Activated T-cell treated with anti-CD3 and anti-CD28 coated beads, Interleukin-2, amount 50 U/mL, for 72 hours (primary cell): ENCODE measurements around the gene PKNOX2. TPM values are rescaled to one million over a fixed set of nuclear protein-coding genes. Genes with fewer than 3 reads are reported as not detected.

ENCODE experiments used
- ATAC-seq, 2 donors: fragments of 150-1000 bp; cut with Tn5 transposase; replicated peaks in 1 of 2; 2 replicates each; pipeline ENCODE4 v1.10.0; 2021; ENCODE audit warnings: moderate library complexity in 2 of 2, mild to moderate bottlenecking in 1 of 2
- DNase-seq, 2 donors: peaks; one replicate each; pipeline ENCODE4 v3.0.0; 2021 to 2022; ENCODE audit warnings: mixed read lengths in 1 of 2
- H3K27ac Mint-ChIP-seq: one replicate; pipeline ENCODE4 v1.8.0; 2022; ENCODE audit warnings: mild to moderate bottlenecking, moderate library complexity, mixed read lengths
- H3K27me3 Mint-ChIP-seq: one replicate; pipeline ENCODE4 v1.8.0; 2022; ENCODE audit warnings: low read depth, mixed read lengths
- H3K36me3 Mint-ChIP-seq, 2 donors: one replicate each; pipeline ENCODE4 v1.8.0; 2022; ENCODE audit warnings: mixed read lengths in 2 of 2, mild to moderate bottlenecking in 1 of 2; ENCODE audit not compliant: insufficient read depth in 2 of 2
- H3K4me1 Mint-ChIP-seq: one replicate; pipeline ENCODE4 v1.8.0; 2022; ENCODE audit warnings: low read depth, mixed read lengths
- H3K4me3 Mint-ChIP-seq, 2 donors: one replicate each; pipeline ENCODE4 v1.8.0; 2022; ENCODE audit warnings: mild to moderate bottlenecking in 2 of 2, mixed read lengths in 2 of 2, moderate library complexity in 2 of 2
- H3K9me3 Mint-ChIP-seq, 2 donors: one replicate each; pipeline ENCODE4 v1.8.0; 2022; ENCODE audit warnings: mixed read lengths in 2 of 2
- total RNA-seq, 2 donors: library from RNA; stranded (reverse); gene quantifications; one replicate each; pipeline ENCODE4 v1.2.3, GENCODE V29; 2022

Gene PKNOX2
- total RNA-seq, 2 donors from 2014 or later: not detected

DNA sequence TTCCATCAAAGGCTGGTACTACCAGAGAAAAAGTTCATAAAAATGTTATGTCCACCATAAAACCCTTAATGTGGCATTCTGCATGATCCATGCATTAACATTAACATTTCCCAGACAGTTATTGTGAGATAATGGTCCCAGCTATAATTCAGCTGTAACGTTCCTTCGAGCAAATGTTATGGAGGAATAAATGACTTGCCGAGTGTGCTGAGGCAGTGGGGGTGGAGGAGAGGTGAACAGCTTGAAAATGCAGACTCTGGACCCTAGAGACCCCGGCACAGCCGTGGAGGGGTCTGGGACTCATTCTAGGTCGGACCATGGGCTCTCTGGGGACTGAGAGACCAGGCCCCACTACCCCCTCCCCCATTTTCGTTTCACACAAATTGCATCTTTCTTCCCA lies 141.9 kb downstream of the PKNOX2 start:
- Mint-ChIP-seq H3K27me3 (peaks cover 16% of the 10 kb centered on the region), H3K36me3 (no peaks in the 10 kb centered on the region), H3K4me1 (no peaks in the 10 kb centered on the region), H3K9me3 (peaks cover 0 to 2% of the 10 kb centered on the region in 2 donors), H3K27ac (no peak overlapping the region), H3K4me3 (no peak overlapping the region)
- ATAC-seq (no peak), DNase-seq (no peak)

DNA sequence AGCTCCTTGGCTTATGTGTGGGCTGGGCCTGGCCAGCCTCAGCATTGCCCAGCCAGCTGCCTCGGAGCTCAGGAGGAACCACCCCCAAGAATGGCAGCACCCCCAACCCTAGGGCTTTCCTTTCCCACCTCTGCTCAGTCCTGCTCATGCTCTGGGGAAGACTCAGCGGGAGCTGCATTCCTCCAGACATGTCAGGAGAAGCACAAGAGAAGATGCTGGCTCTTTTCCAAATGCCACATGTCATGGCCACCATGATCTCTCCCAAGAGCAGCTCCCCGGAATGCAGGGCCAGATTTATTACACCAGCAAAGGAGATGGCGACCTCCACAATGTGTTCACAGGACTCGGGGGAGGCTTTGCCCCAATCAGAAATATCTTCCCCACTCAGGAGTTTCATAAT lies 143.7 kb downstream of the PKNOX2 start:
- DNase-seq: no peak
- H3K4me1 Mint-ChIP-seq: no peaks in the 10 kb centered on the region
- H3K4me3 Mint-ChIP-seq: no peak overlapping the region
- peaks cover 0 to 2% of the 10 kb centered on the region in 2 donors for H3K9me3 Mint-ChIP-seq
- no peak for ATAC-seq
- H3K27me3 Mint-ChIP-seq: peaks cover 28% of the 10 kb centered on the region
- H3K36me3 Mint-ChIP-seq: no peaks in the 10 kb centered on the region
- H3K27ac Mint-ChIP-seq: no peak overlapping the region

DNA sequence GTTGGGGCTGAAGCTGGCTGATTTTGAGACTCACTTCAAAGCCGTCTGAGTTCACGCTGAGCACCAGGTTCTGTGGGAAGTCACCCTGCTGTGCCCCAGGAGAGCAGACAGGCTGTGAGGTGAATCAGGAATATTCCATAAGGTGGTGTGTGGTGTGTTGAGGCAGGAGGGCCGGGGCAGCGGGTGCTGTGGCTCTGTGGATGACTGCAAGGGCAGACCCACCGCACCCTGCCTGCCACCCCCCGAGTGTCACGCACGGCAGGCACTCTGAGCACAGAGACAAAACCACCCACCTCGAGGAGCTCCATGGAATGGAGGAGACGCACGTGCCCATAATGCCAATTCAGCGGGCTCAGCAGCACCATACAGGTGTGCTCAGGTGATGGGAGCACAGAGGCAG lies 147.8 kb downstream of the PKNOX2 start:
- Mint-ChIP-seq H3K36me3 (no peaks in the 10 kb centered on the region), H3K4me1 (no peaks in the 10 kb centered on the region), H3K27ac (no peak overlapping the region), H3K9me3 (no peaks in the 10 kb centered on the region), H3K27me3 (peaks cover 31% of the 10 kb centered on the region), H3K4me3 (no peak overlapping the region)
- no peak for DNase-seq
- ATAC-seq: no peak

DNA sequence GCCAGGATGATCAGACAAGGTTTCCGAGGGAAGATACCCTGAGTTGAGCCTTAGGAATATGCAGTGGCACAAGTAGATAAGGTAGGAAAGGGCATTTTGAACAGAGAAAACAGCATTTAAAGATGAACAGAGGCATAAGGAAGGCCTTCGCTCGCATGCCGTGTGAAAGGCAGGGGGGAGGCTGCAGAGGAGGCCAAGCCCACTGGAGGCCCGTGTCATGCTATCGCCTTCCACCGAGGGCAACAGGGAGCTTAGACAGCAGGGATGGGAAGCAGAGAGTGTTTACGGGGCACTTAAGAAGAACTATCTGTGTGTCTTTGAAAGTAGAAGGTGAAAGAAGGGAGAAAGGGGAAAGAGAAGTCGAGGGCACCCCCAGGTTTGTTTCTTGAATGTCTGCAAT lies 148.3 kb downstream of the PKNOX2 start:
- Mint-ChIP-seq H3K27me3 (peaks cover 32% of the 10 kb centered on the region), H3K36me3 (no peaks in the 10 kb centered on the region), H3K27ac (no peak overlapping the region), H3K4me1 (no peaks in the 10 kb centered on the region), H3K4me3 (no peak overlapping the region), H3K9me3 (no peaks in the 10 kb centered on the region)
- DNase-seq (no peak), ATAC-seq (no peak)

DNA sequence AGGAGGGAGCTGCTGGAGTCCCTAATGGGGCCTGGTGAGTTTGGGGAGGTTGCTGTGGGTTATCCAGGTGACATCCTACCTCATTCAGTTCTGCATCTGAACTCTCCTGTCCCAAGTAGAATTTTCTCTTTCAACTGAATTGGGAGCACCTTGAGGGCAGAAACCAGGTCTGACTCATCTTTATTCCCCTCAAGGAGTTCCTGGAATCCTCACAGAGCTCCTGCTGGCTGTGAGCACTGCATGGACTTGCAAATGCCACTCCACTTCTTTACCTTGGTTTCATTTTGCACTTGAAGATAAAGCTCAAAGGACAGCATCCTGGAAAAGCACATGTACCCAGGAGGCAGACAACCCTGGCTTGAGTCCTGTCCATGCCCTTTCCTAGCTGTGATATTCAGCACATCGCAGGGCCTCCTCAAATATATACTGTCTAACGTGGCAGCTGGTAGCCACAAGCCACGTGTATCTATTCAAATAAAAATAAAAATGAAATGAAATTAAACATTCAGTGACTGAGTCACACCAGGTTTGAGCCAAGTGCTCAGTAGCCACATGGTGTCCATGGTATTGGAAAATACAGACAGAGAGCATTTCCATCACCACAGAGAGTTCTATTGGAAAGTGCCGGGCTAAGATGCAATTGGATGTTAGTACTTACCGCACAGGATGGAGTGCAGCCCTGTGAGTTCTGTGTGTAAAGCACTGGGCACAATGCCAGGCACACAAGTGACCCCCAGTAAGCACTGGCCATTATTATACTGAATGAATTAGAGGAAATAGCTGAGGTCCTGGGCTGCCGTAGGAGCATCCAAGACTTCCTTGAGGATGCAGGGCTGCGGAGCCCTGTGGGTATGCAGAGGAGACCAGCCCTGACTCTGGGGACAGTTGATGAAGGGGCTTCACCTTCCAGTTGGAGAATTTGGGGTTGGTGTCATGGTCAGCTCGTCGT lies 149.0 kb downstream of the PKNOX2 start:
- DNase-seq: no peak
- Mint-ChIP-seq H3K27ac (no peak overlapping the region), H3K4me3 (no peak overlapping the region), H3K4me1 (no peaks in the 10 kb centered on the region), H3K9me3 (no peaks in the 10 kb centered on the region), H3K27me3 (peaks cover 31% of the 10 kb centered on the region), H3K36me3 (no peaks in the 10 kb centered on the region)
- no peak for ATAC-seq

DNA sequence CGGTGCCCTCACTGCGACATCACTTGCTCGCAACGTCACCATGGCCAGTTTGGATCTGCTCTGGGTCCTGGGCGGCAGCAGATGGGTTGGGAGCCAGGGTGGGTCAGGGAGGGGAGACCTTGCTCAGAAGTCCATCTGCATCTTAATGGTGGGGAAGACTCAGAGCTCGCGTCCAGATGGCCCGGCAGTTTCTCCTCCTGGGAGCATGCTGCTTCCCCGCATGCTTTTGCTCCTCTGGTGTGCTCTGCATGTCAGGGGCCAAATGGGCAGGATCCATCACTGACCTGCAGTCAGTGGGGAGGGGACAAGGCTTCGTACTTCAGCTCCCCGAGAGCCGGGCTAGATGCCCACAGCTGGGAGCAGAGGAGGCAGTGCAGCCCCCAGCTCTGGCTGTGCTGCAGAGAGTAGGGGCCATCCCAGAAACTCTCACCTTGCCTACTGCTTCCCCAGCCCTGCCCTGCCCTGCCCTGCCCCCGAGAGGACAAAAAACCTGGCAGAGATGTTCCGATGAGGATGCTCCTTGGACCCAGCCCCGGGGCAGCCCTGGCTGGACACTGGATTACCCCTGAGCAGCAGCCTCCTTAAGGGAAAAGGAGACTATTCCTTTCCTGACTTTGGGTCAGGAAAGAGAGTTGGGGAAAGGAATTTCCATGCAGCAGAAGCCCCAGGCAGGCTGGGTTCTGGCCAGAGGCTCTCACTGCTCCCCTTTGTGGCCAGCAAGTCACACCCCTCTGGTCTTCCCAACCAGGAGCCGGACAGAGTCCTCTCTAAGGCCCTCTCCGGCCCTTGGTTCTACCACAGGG lies 149.9 kb downstream of the PKNOX2 start:
- no peaks in the 10 kb centered on the region for H3K36me3 Mint-ChIP-seq
- H3K4me1 Mint-ChIP-seq: no peaks in the 10 kb centered on the region
- no peak overlapping the region for H3K27ac Mint-ChIP-seq
- ATAC-seq (no peak), DNase-seq (no peak)
- peaks cover 22% of the 10 kb centered on the region for H3K27me3 Mint-ChIP-seq
- no peaks in the 10 kb centered on the region for H3K9me3 Mint-ChIP-seq
- H3K4me3 Mint-ChIP-seq: no peak overlapping the region

DNA sequence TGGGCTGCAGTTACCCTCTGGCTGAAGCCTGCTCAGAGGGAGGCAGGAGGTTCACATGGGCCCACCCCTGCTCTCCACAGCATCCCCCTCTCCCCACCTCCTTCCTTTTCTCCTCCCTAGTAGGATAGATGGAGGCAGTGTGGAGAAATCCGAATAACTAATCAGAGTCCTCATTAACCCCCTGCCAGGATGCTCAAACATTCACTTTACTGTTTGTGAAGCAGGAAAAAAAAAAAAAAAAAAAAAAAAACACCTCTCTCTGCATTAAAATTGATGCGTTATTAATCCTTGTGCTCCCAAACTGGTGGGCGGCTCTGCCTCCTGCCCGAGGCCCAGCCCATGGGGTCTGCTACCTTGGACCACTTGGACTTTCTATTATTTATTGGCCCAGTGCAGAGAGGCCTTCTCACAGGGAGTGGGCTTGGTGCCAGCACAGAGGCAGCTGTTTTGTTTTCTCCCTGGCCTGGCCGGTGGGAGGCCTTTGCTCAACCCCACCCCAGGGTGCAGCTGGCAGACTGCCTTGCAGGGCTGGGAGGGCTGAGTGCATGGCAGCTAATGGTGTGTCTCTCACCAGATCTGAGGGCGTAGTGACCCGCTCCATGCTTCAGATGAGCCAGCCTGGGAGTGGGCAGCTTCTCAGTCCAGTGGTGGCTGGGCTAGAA lies 150.7 kb downstream of the PKNOX2 start:
- H3K36me3 Mint-ChIP-seq: no peaks in the 10 kb centered on the region
- no peaks in the 10 kb centered on the region for H3K4me1 Mint-ChIP-seq
- ATAC-seq (no peak), DNase-seq (no peak)
- no peaks in the 10 kb centered on the region for H3K9me3 Mint-ChIP-seq
- peaks cover 27% of the 10 kb centered on the region for H3K27me3 Mint-ChIP-seq
- H3K27ac Mint-ChIP-seq: no peak overlapping the region
- no peak overlapping the region for H3K4me3 Mint-ChIP-seq

DNA sequence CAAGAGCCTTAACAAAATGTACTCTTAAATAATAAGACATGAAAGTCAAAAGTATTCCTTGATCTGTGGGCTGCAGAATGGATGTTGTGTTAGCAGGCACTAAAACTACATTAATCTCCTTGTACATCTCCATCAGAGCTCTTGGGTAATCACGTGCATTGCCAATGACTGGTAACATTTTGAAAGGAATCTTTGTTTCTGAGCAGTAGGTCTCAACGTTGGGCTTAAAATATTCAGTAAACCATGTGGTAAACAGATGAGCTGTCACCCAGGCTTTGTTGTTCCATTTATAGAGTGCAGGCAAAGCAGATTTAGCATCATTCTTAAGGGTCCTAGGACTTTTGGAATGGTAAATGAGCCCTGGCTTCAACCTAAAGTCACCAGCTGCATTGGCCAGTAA lies 152.9 kb downstream of the PKNOX2 start:
- H3K27ac Mint-ChIP-seq: no peak overlapping the region
- peaks cover 20% of the 10 kb centered on the region for H3K27me3 Mint-ChIP-seq
- H3K4me3 Mint-ChIP-seq: no peak overlapping the region
- no peak for DNase-seq
- H3K4me1 Mint-ChIP-seq: no peaks in the 10 kb centered on the region
- ATAC-seq: no peak
- H3K9me3 Mint-ChIP-seq: no peaks in the 10 kb centered on the region
- no peaks in the 10 kb centered on the region for H3K36me3 Mint-ChIP-seq

DNA sequence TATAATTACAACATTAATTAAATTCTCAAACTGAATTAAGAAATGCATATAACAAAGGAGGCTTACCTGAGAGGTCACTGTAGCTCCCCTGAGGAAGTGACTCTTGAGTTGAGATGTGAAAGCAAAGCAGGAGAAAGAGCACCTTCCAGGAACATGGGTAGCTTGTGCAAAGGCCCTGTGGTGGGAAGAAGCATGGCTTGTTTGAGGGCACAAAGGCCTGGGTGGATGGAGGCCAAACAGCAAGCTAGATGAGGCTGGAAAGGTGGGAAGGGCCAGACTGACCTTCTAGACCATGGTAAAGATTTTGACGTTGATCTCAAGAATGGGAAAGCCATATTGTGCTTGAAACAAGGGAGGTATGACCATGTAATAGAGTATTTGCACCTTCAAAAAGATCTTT lies 155.1 kb downstream of the PKNOX2 start:
- no peak for ATAC-seq
- Mint-ChIP-seq H3K4me1 (no peaks in the 10 kb centered on the region), H3K36me3 (no peaks in the 10 kb centered on the region), H3K4me3 (no peak overlapping the region), H3K27me3 (peaks cover 16% of the 10 kb centered on the region), H3K27ac (no peak overlapping the region), H3K9me3 (no peaks in the 10 kb centered on the region)
- DNase-seq: no peak

DNA sequence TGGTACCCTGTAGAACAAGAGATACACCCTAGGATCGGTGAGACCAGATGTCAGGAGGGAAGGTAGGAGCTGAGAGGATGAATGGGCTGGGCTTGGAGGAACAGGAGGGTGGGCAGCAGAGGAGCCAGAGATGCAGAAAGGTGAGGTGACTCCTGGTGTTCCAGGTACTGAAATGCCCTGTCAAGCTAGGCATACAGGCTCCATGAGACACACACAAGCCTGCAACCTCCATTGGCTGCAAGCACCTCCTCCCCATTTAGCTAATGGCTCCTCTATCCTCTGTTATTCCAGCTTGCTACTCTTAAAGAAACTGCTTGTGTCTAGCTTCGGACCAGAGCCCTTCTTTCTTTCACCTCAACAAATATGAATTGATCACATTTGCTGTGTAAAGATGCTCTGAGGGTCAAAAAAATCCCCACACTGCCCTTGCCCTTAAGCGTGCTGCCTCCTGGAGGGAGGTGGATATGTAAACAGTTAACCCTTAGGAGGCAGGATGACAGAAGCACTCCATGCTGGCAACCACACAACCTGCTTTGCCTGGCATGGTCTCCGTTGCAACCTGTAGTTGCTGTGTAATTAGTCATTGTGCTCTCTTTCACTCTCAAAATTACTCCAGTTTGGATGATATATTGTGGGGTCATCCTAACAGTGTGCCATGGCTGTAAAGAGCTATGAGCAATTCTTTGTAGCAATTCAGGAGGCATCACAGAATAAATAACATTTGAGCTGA lies 156.0 kb downstream of the PKNOX2 start:
- Mint-ChIP-seq H3K27me3 (peaks cover 16% of the 10 kb centered on the region), H3K27ac (no peak overlapping the region), H3K36me3 (no peaks in the 10 kb centered on the region), H3K4me3 (no peak overlapping the region), H3K9me3 (no peaks in the 10 kb centered on the region), H3K4me1 (no peaks in the 10 kb centered on the region)
- ATAC-seq (peak; percentile 54 to 80), DNase-seq (peak in 1 of 2 donors; percentile 3)

DNA sequence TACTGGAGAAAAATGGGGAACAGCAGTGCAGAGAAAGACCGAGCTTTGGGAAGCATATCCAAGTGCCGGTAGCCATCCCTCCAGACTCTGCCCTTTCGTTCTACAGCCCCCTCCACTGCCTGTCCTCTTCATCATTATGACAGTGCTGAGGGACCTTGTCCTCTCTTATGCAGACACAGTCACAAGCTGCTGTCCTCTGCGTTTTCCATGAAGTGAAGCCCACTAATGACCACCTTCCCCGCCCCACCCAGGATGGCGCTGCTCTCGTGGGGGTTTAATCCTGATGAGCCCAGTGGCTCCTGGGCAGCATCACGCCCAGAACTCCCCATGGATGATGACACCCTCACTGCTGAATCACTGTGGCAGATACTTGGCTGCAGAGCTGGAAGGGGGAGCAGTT lies 157.7 kb downstream of the PKNOX2 start:
- DNase-seq (no peak), ATAC-seq (no peak)
- H3K9me3 Mint-ChIP-seq: no peaks in the 10 kb centered on the region
- no peaks in the 10 kb centered on the region for H3K4me1 Mint-ChIP-seq
- no peak overlapping the region for H3K4me3 Mint-ChIP-seq
- no peaks in the 10 kb centered on the region for H3K36me3 Mint-ChIP-seq
- no peak overlapping the region for H3K27ac Mint-ChIP-seq
- H3K27me3 Mint-ChIP-seq: peaks cover 22% of the 10 kb centered on the region

DNA sequence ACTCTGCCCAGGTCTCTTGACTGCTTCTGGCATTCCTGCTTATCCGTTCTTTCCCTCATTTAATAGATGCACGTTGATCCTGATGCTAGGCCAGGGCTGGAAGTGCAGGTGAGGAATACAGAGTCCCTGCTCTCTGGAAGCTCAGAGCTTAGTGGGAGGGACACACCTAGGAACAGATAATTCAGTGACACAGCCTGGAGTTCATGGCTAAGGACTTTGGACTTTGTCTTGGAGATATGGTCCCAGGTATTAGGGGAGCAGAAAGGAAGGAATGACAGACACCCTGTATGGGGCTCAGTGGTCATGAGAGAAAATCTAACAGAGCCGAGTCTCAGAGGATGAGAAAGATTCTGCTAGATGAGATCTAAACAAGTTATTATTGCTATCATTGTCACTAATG lies 160.6 kb downstream of the PKNOX2 start:
- Mint-ChIP-seq H3K27ac (no peak overlapping the region), H3K27me3 (peaks cover 26% of the 10 kb centered on the region), H3K4me3 (no peak overlapping the region), H3K9me3 (no peaks in the 10 kb centered on the region), H3K4me1 (no peaks in the 10 kb centered on the region), H3K36me3 (no peaks in the 10 kb centered on the region)
- ATAC-seq (no peak), DNase-seq (no peak)
